SK-N-MC (cell line): Measurements from ENCODE around the gene KCTD16.

Experiments used
- EZH2 ChIP-seq: fragments of 200-600 bp; sonication (generic); IDR thresholded peaks from one replicate; pipeline ENCODE4 v1.6.1; 2017; ENCODE audit warnings: antibody characterized with exemption
- FOXP2 ChIP-seq: optimal IDR thresholded peaks from 2 replicates; pipeline ENCODE3; 2011; ENCODE audit warnings: mild to moderate bottlenecking, moderate library complexity; ENCODE audit not compliant: insufficient read depth; ENCODE audit errors: extremely low read length, control extremely low read depth
- POLR2AphosphoS5 ChIP-seq: IDR thresholded peaks from 2 replicates; pipeline ENCODE4 v1.6.1; 2012; ENCODE audit warnings: mild to moderate bottlenecking, low read depth, low read length, borderline replicate concordance

- no peak for TF ChIP-seq EZH2
- no peak for TF ChIP-seq POLR2AphosphoS5
- no peak for TF ChIP-seq FOXP2
Observed at GRCh38 chr5:144463481-144464223, 293.0 kb downstream of the KCTD16 start.
